ENCODE results near the gene ZNF326. TPM values are rescaled to one million over a fixed set of nuclear protein-coding genes. Genes with fewer than 3 reads are reported as not detected.
A peak's percentile ranks its signal among the peaks of the same experiment; 100 is the strongest.
"Not testable (repeated sequence)": the region's sequence is repeated elsewhere in the genome, so short reads cannot be mapped to it uniquely, and the experiment has no call there.

ZNF326 gene
- total RNA-seq, 1 donor from 2014 or later = 57.8 TPM

GRCh38 chr1:89974696-89975470, 20.0 kb upstream of the ZNF326 start:
- Mint-ChIP-seq H3K36me3 (ENCODE audit: unreplicated experiment) (no peaks in the 10 kb centered on the region), H3K27me3 (ENCODE audit: unreplicated experiment) (peaks cover 2% of the 10 kb centered on the region), H3K4me3 (ENCODE audit: unreplicated experiment) (no peak overlapping the region), H3K27ac (ENCODE audit: unreplicated experiment) (no peak overlapping the region), H3K4me1 (ENCODE audit: low read depth, unreplicated experiment) (no peaks in the 10 kb centered on the region), H3K9me3 (ENCODE audit: unreplicated experiment) (no peaks in the 10 kb centered on the region)
- no peak for TF ChIP-seq CTCF (IDR thresholded peaks at IDR 0.05; ENCODE audit: partially characterized antibody, unreplicated experiment)
- no peak for DNase-seq

- Mint-ChIP-seq H3K27me3 (ENCODE audit: unreplicated experiment) (peaks cover 2% of the 10 kb centered on the region), H3K27ac (ENCODE audit: unreplicated experiment) (no peak overlapping the region), H3K4me3 (ENCODE audit: unreplicated experiment) (no peak overlapping the region), H3K9me3 (ENCODE audit: unreplicated experiment) (no peaks in the 10 kb centered on the region), H3K36me3 (ENCODE audit: unreplicated experiment) (no peaks in the 10 kb centered on the region), H3K4me1 (ENCODE audit: low read depth, unreplicated experiment) (peaks cover 4% of the 10 kb centered on the region)
- DNase-seq = no peak
- no peak for TF ChIP-seq CTCF (IDR thresholded peaks at IDR 0.05; ENCODE audit: partially characterized antibody, unreplicated experiment)
Observed at GRCh38 chr1:89975540-89976125, 19.3 kb upstream of the ZNF326 start.

- Mint-ChIP-seq H3K4me3 (ENCODE audit: unreplicated experiment) (no peak overlapping the region), H3K9me3 (ENCODE audit: unreplicated experiment) (no peaks in the 10 kb centered on the region), H3K4me1 (ENCODE audit: low read depth, unreplicated experiment) (peaks cover 16% of the 10 kb centered on the region), H3K27me3 (ENCODE audit: unreplicated experiment) (peaks cover 2% of the 10 kb centered on the region), H3K36me3 (ENCODE audit: unreplicated experiment) (no peaks in the 10 kb centered on the region), H3K27ac (ENCODE audit: unreplicated experiment) (no peak overlapping the region)
- DNase-seq = no peak
- no peak for TF ChIP-seq CTCF (IDR thresholded peaks at IDR 0.05; ENCODE audit: partially characterized antibody, unreplicated experiment)
Observed at GRCh38 chr1:89978755-89979154, 16.2 kb upstream of the ZNF326 start.

GRCh38 chr1:89980605-89981004, 14.3 kb upstream of the ZNF326 start:
- peaks cover 18% of the 10 kb centered on the region for H3K4me1 Mint-ChIP-seq (ENCODE audit: low read depth, unreplicated experiment)
- DNase-seq = no peak
- peak overlapping the region; percentile 82 for H3K27ac Mint-ChIP-seq (ENCODE audit: unreplicated experiment)
- TF ChIP-seq CTCF (IDR thresholded peaks at IDR 0.05; ENCODE audit: partially characterized antibody, unreplicated experiment) = no peak
- H3K9me3 Mint-ChIP-seq (ENCODE audit: unreplicated experiment) = no peaks in the 10 kb centered on the region
- peaks cover 2% of the 10 kb centered on the region for H3K27me3 Mint-ChIP-seq (ENCODE audit: unreplicated experiment)
- H3K36me3 Mint-ChIP-seq (ENCODE audit: unreplicated experiment) = no peaks in the 10 kb centered on the region
- peak overlapping the region; percentile 38 for H3K4me3 Mint-ChIP-seq (ENCODE audit: unreplicated experiment)

GRCh38 chr1:89982846-89983245, 12.1 kb upstream of the ZNF326 start:
- H3K4me1 Mint-ChIP-seq (ENCODE audit: low read depth, unreplicated experiment) = peaks cover 37% of the 10 kb centered on the region
- not testable (repeated sequence) for H3K4me3 Mint-ChIP-seq (ENCODE audit: unreplicated experiment); H3K9me3 Mint-ChIP-seq (ENCODE audit: unreplicated experiment); H3K36me3 Mint-ChIP-seq (ENCODE audit: unreplicated experiment); H3K27me3 Mint-ChIP-seq (ENCODE audit: unreplicated experiment); DNase-seq; H3K27ac Mint-ChIP-seq (ENCODE audit: unreplicated experiment)

GRCh38 chr1:89984564-89985116, 10.3 kb upstream of the ZNF326 start:
- H3K36me3 Mint-ChIP-seq (ENCODE audit: unreplicated experiment); H3K27ac Mint-ChIP-seq (ENCODE audit: unreplicated experiment); DNase-seq; H3K4me3 Mint-ChIP-seq (ENCODE audit: unreplicated experiment); H3K27me3 Mint-ChIP-seq (ENCODE audit: unreplicated experiment); H3K9me3 Mint-ChIP-seq (ENCODE audit: unreplicated experiment): not testable (repeated sequence)
- H3K4me1 Mint-ChIP-seq (ENCODE audit: low read depth, unreplicated experiment) = peaks cover 49% of the 10 kb centered on the region
